K562 (cell line): Measurements from ENCODE around the gene CLCN6. TPM values are rescaled to one million over a fixed set of nuclear protein-coding genes. Genes with fewer than 3 reads are reported as not detected.

Source experiments
- ATAC-seq: fragments of 200-7000 bp; cut with Tn5 transposase; 3 replicates; pipeline ENCODE4 v1.9.1; 2020; ENCODE audit warnings: moderate library complexity
- BruUV-seq: library from RNA; stranded (reverse); fragments of 400-500 nt; replicated peaks from 2 replicates; lab custom pipeline; 2021; lab: Mats Ljungman, UMichigan
- CTCF ChIA-PET: fragments of 300-600 bp; formaldehyde crosslinking; extraction: SDS; loops from one replicate; lab custom pipeline; 2021; ENCODE audit warnings: low intra/inter-chr PET ratio; lab: Yijun Ruan, JAX
- POLR2A ChIA-PET: fragments of 300-600, 350-650 bp; sonication (Branson Sonifier 250); formaldehyde crosslinking; extraction: SDS; loops from one replicate; lab custom pipeline; 2021; ENCODE audit warnings: antibody characterized with exemption, inconsistent platforms; lab: Yijun Ruan, JAX
- DNase-seq, 4 experiments: peaks; one replicate each; pipeline versions ENCODE4 v3.0.0 to v3.0.0-alpha.2; 2011 to 2018; ENCODE audit warnings: low spot score in 3 of 4, mixed read lengths in 3 of 4; ENCODE audit errors: extremely low read depth in 1 of 4
- FAIRE-seq: peaks from 2 replicates; lab custom pipeline; 2011; peaks lifted over from hg19 to GRCh38; lab: Jason Lieb, UNC
- H2AFZ ChIP-seq: 2 replicates; pipeline ENCODE4 v1.6.0; 2011; ENCODE audit warnings: low read depth, low read length, control low read depth, inconsistent platforms
- H3K27ac ChIP-seq: fragments of 200-600 bp; 3 replicates; pipeline ENCODE4 v1.8.0; 2011; ENCODE audit warnings: low read depth, mild to moderate bottlenecking, control low read depth, inconsistent platforms, low read length, moderate library complexity, mixed read lengths; ENCODE audit errors: extremely low read depth
- H3K27me3 ChIP-seq, 2 experiments: fragments of 300-600 bp in 1 of 2; 2 replicates in 1 of 2; 3 replicates in 1 of 2; pipeline versions ENCODE4 v1.6.0 to v1.8.0; 2011; ENCODE audit warnings: inconsistent platforms in 2 of 2, low read length in 2 of 2, mild to moderate bottlenecking in 1 of 2, mixed read lengths in 1 of 2, moderate library complexity in 1 of 2; ENCODE audit not compliant: control insufficient read depth in 2 of 2, insufficient read depth in 2 of 2
- H3K36me3 ChIP-seq: fragments of 300-600 bp; 3 replicates; pipeline ENCODE4 v1.8.0; 2011; ENCODE audit warnings: mild to moderate bottlenecking, low read length, inconsistent platforms; ENCODE audit not compliant: control insufficient read depth, insufficient read depth
- H3K4me1 ChIP-seq, 2 experiments: fragments of 200-600 bp in 1 of 2; replicated peaks in 1 of 2; 2 replicates in 1 of 2; 3 replicates in 1 of 2; pipeline versions ENCODE4 v1.5.1 to v1.8.0; 2011; ENCODE audit warnings: inconsistent platforms in 2 of 2, low read length in 2 of 2, mild to moderate bottlenecking in 1 of 2, mixed read lengths in 1 of 2, moderate library complexity in 1 of 2; ENCODE audit not compliant: control insufficient read depth in 2 of 2, insufficient read depth in 2 of 2
- H3K4me2 ChIP-seq: 2 replicates; pipeline ENCODE4 v1.6.1; 2011; ENCODE audit warnings: low read length, control low read depth, inconsistent platforms, mixed read lengths; ENCODE audit not compliant: insufficient read depth
- H3K4me3 ChIP-seq: fragments of 200-600 bp; sonication (generic), shearing (Covaris generic); 2 replicates; pipeline ENCODE4 v1.5.1; 2016; ENCODE audit warnings: control low read depth, inconsistent platforms
- H3K79me2 ChIP-seq: fragments of 200-600 bp; 3 replicates; pipeline ENCODE4 v1.8.0; 2011; ENCODE audit warnings: low read length, inconsistent platforms; ENCODE audit not compliant: control insufficient read depth, insufficient read depth
- H3K9ac ChIP-seq, 2 experiments: 2 replicates each; pipeline versions ENCODE4 v1.6.0 to v1.6.1; 2011; ENCODE audit warnings: low read depth in 2 of 2, low read length in 2 of 2, control low read depth in 1 of 2, inconsistent platforms in 1 of 2, mild to moderate bottlenecking in 1 of 2, mixed read lengths in 1 of 2; ENCODE audit not compliant: insufficient read depth in 1 of 2
- H3K9me1 ChIP-seq: one replicate; pipeline ENCODE4 v1.6.0; 2011; ENCODE audit warnings: inconsistent platforms, mild to moderate bottlenecking, low read length, moderate library complexity; ENCODE audit not compliant: control insufficient read depth, insufficient read depth
- H3K9me3 ChIP-seq: replicated peaks from 2 replicates; pipeline ENCODE4 v1.5.1; 2011; ENCODE audit warnings: low read depth, low read length, inconsistent platforms; ENCODE audit not compliant: control insufficient read depth, insufficient read depth
- H4K20me1 ChIP-seq: replicated peaks from 2 replicates; pipeline ENCODE4 v1.6.1; 2011; ENCODE audit warnings: low read length, inconsistent platforms, mixed read lengths; ENCODE audit not compliant: control insufficient read depth, insufficient read depth
- CREM ChIP-seq: IDR thresholded peaks from 2 replicates; pipeline ENCODE4 v1.6.1; 2014; ENCODE audit warnings: antibody characterized with exemption, low read depth
- DPF2 ChIP-seq: fragments of 450-650 bp; IDR thresholded peaks from 2 replicates; pipeline ENCODE4 v1.6.1; 2016
- ELF2 ChIP-seq: fragments of 250-450 bp; sonication (Bioruptor Pico); IDR thresholded peaks from 2 replicates; pipeline ENCODE4 v1.5.0; 2021; ENCODE audit warnings: mild to moderate bottlenecking
- ERF ChIP-seq: fragments of 450-650 bp; formaldehyde crosslinking; IDR thresholded peaks from 2 replicates; pipeline ENCODE4 v1.4.0; 2020; ENCODE audit warnings: mild to moderate bottlenecking, mixed read lengths
- FIP1L1 ChIP-seq: fragments of 200-400 bp; formaldehyde crosslinking; IDR thresholded peaks from 2 replicates; pipeline ENCODE4 v1.6.1; 2018; ENCODE audit warnings: mild to moderate bottlenecking, low read depth, low read length; ENCODE audit not compliant: poor library complexity, severe bottlenecking
- FOXK1 ChIP-seq: sonication (generic); formaldehyde crosslinking; IDR thresholded peaks from 2 replicates; pipeline ENCODE4 v1.8.0; 2022; ENCODE audit warnings: missing genetic modification reagents, mild to moderate bottlenecking, borderline replicate concordance
- HDAC3 ChIP-seq: fragments of 450-650 bp; IDR thresholded peaks from 2 replicates; pipeline ENCODE4 v1.6.1; 2018; ENCODE audit warnings: borderline replicate concordance, mild to moderate bottlenecking, moderate library complexity; ENCODE audit not compliant: partially characterized antibody
- HNRNPK ChIP-seq: fragments of 200-400 bp; formaldehyde crosslinking; IDR thresholded peaks from one replicate; pipeline ENCODE4 v1.6.1; 2018; ENCODE audit warnings: mild to moderate bottlenecking, low read depth, low read length; ENCODE audit not compliant: poor library complexity, severe bottlenecking
- ILF3 ChIP-seq: fragments of 450-650 bp; IDR thresholded peaks from 2 replicates; pipeline ENCODE4 v1.6.1; 2018; ENCODE audit warnings: antibody characterized with exemption, mild to moderate bottlenecking, moderate library complexity, borderline replicate concordance
- MCM5 ChIP-seq: fragments of 450-650 bp; IDR thresholded peaks from 2 replicates; pipeline ENCODE4 v1.6.1; 2016; ENCODE audit warnings: low read depth
- PHF21A ChIP-seq: fragments of 450-650 bp; IDR thresholded peaks from 2 replicates; pipeline ENCODE4 v1.6.1; 2017; ENCODE audit warnings: low read depth, borderline replicate concordance
- POLR2G ChIP-seq: fragments of 200-400 bp; formaldehyde crosslinking; IDR thresholded peaks from 2 replicates; pipeline ENCODE4 v1.6.1; 2017; ENCODE audit warnings: low read depth, mild to moderate bottlenecking, antibody characterized with exemption, low read length, moderate library complexity
- PTBP1 ChIP-seq: fragments of 200-400 bp; formaldehyde crosslinking; IDR thresholded peaks from 2 replicates; pipeline ENCODE4 v1.6.1; 2017; ENCODE audit warnings: low read depth, low read length
- RBM22 ChIP-seq: fragments of 200-400 bp; formaldehyde crosslinking; IDR thresholded peaks from 2 replicates; pipeline ENCODE4 v1.6.1; 2018; ENCODE audit warnings: low read length, low read depth; ENCODE audit not compliant: poor library complexity, severe bottlenecking
- SETDB1 ChIP-seq: IDR thresholded peaks from one replicate; pipeline ENCODE4 v1.6.1; 2012; ENCODE audit warnings: low read length, control low read depth, inconsistent platforms
- TEAD4 ChIP-seq, 2 experiments: sonication (generic) in 1 of 2; formaldehyde crosslinking in 1 of 2; IDR thresholded peaks; 2 replicates each; pipeline versions ENCODE4 v1.6.1 to v1.8.0; 2012 to 2022; ENCODE audit warnings: borderline replicate concordance in 1 of 2, inconsistent platforms in 1 of 2, low read length in 1 of 2, mild to moderate bottlenecking in 1 of 2, missing genetic modification reagents in 1 of 2
- ZBTB33 ChIP-seq: sonication (generic); formaldehyde crosslinking; IDR thresholded peaks from 2 replicates; pipeline ENCODE4 v1.8.1; 2023; ENCODE audit warnings: mild to moderate bottlenecking, missing genetic modification reagents
- ZFPM2 ChIP-seq: fragments of 250-450 bp; sonication (Bioruptor Pico); IDR thresholded peaks from 2 replicates; pipeline ENCODE4 v1.5.1; 2022; ENCODE audit warnings: mild to moderate bottlenecking
- ZNF217 ChIP-seq: sonication (generic); formaldehyde crosslinking; IDR thresholded peaks from 2 replicates; pipeline ENCODE4 v1.8.0; 2022; ENCODE audit warnings: mild to moderate bottlenecking, missing genetic modification reagents
- ZNF717 ChIP-seq: fragments of 250-450 bp; sonication (Bioruptor Pico); IDR thresholded peaks from 2 replicates; pipeline ENCODE4 v1.5.0; 2021
- ZNF766 ChIP-seq: fragments of 200-800 bp; sonication (Bioruptor generic); conservative IDR thresholded peaks from 2 replicates; pipeline ENCODE4 v1.6.1; 2016; ENCODE audit warnings: missing genetic modification characterization, missing compliant biosample characterization
- WGBS: fragments of 100-300 bp; shearing (Covaris generic); methylation state at CpG from one replicate; pipeline ENCODE4 v1.1.6; 2016; ENCODE audit warnings: low coverage, mixed read lengths; ENCODE audit not compliant: insufficient coverage; ENCODE audit errors: missing lambda C conversion rate; 5-methylcytosine and 5-hydroxymethylcytosine counted together
- in situ Hi-C: fragments of 300-500 bp; cut with MboI; formaldehyde crosslinking; loops from 4 replicates; pipeline ENCODE4 v1.15.0; 2018; ENCODE audit warnings: inconsistent platforms, mixed read lengths
- intact Hi-C: fragments of 100-400 bp; cut with micrococcal nuclease; formaldehyde crosslinking; loops from 2 replicates; pipeline ENCODE4 v1.14.2; 2022
- polyA plus RNA-seq, 8 experiments: library from polyadenylated mRNA; depleted of rRNA in 4 of 8; stranded (reverse) in 5 of 8; unstranded in 3 of 8; fragments of >200 nt; fragmentation: Nextera tagmentation in 2 of 8; fragmentation: Illumina TruSeq in 1 of 8; extraction: Ambion mirVana in 2 of 8; extraction: Trizol in 1 of 8; gene quantifications; 2 replicates each; pipeline versions ENCODE4 v1.2.1 to v1.2.3, GENCODE V29; 2011 to 2014; ENCODE audit warnings: inconsistent platforms in 1 of 8, missing spikeins in 1 of 8
- total RNA-seq, 7 experiments: library from RNA; depleted of rRNA in 6 of 7; stranded (reverse); fragments of >200 nt in 6 of 7; fragmentation: Illumina TruSeq in 2 of 7; extraction: Trizol in 2 of 7; gene quantifications; 2 replicates each; pipeline versions ENCODE4 v1.2.1 to v1.2.3, GENCODE V29; 2011 to 2021; ENCODE audit warnings: low replicate concordance in 1 of 7

CLCN6 gene
- total and polyA plus RNA-seq, 9 of the 15 experiments (the other 6 are each of a cell fraction or from before 2014, with no cell fraction given): 2.0 to 21.8 (median 13.6) TPM

GRCh38 chr1:11784256-11784992 lies 21.6 kb upstream of the CLCN6 start:
- Histone ChIP-seq H2AFZ (0 out of 2 replicates have a peak overlapping the region, but pooled peaks have one; percentile 21), H3K4me2 (no peak overlapping the region), H3K27me3 (no peaks in the 10 kb centered on the region), H3K4me1 (peaks cover 38 to 63% of the 10 kb centered on the region in 2 experiments), H4K20me1 (no peaks in the 10 kb centered on the region), H3K9ac (peak overlapping the region in 1 of 2 experiments; percentile 85; a peak in 2 of 4 replicates), H3K4me3 (no peak overlapping the region), H3K27ac (peak overlapping the region; percentile 16; the same call in 1 of the 3 replicates), H3K36me3 (peaks cover 19% of the 10 kb centered on the region; the same call in 1 of the 3 replicates), H3K9me1 (no peaks in the 10 kb centered on the region), H3K79me2 (no peaks in the 10 kb centered on the region; the same call in 2 of the 3 replicates), H3K9me3 (no peaks in the 10 kb centered on the region)
- intact Hi-C loops (no loop called here), in situ Hi-C loops (no loop called here)
- DNase-seq: no peak
- BruUV-seq: no TSS peak
- ATAC-seq: no peak
- POLR2A ChIA-PET: interaction anchor here (0.9 to 5.4 kb wide), 9 partner anchors 8 to 125 kb away, joined by 3 to 115 read pairs (median 9); partner anchors contain the start of gene AGTRAP
- CTCF ChIA-PET: interaction anchor here (0.6 to 1.1 kb wide), 3 partner anchors 54 to 109 kb away, joined by 3 read pairs; no protein-coding TSS in a partner anchor
- WGBS: 79% methylated on average over 21 of the region's 21 CpGs
- no peak for FAIRE-seq
- TF ChIP-seq POLR2G: peak; percentile 78
- TF ChIP-seq ZNF717 (CRISPR knock-in tag): no peak
- no peak for TF ChIP-seq SETDB1
- TF ChIP-seq HNRNPK: no peak
- no peak for TF ChIP-seq HDAC3
- no peak for TF ChIP-seq PHF21A
- peak; percentile 19; the same call in 1 of the 2 replicates for TF ChIP-seq PTBP1
- no peak for TF ChIP-seq ZNF766 (CRISPR knock-in tag)
- TF ChIP-seq ILF3: no peak
- no peak for TF ChIP-seq TEAD4 (IDR thresholded peaks at IDR 0.05; ENCODE audit: low read length)
- TF ChIP-seq TEAD4 (CRISPR knock-in tag; IDR thresholded peaks at IDR 0.05; ENCODE audit: borderline replicate concordance): 0 out of 2 replicates have a peak, but pooled peaks have one; percentile 14
- no peak for TF ChIP-seq CREM
- TF ChIP-seq RBM22: peak; percentile 96
- TF ChIP-seq ZNF217 (CRISPR knock-in tag): no peak
- TF ChIP-seq ERF (CRISPR knock-in tag): no peak
- 0 out of 2 replicates have a peak, but pooled peaks have one; percentile 36 for TF ChIP-seq ZBTB33 (CRISPR knock-in tag)
- 0 out of 2 replicates have a peak, but pooled peaks have one; percentile 29 for TF ChIP-seq FOXK1 (CRISPR knock-in tag)
- no peak for TF ChIP-seq ELF2 (CRISPR knock-in tag)
- no peak for TF ChIP-seq ZFPM2 (CRISPR knock-in tag)
- TF ChIP-seq FIP1L1: peak; percentile 60
- no peak for TF ChIP-seq DPF2
- TF ChIP-seq MCM5: no peak
